Upper lobe of left lung (tissue), 4 donors: ENCODE data around the gene KCNK13.

Source experiments
- EP300 ChIP-seq, 4 donors: sonication (generic); formaldehyde crosslinking; IDR thresholded peaks; one replicate each; pipeline ENCODE4 v1.5.1; 2017; ENCODE audit warnings: antibody characterized with exemption in 4 of 4, control low read depth in 2 of 4
- POLR2A ChIP-seq, 4 donors: fragments of 450-650 bp; IDR thresholded peaks; one replicate each; pipeline ENCODE4 v1.5.1; 2016 to 2017; ENCODE audit warnings: antibody characterized with exemption in 4 of 4, mild to moderate bottlenecking in 2 of 4
- TF ChIP-seq, protein P1 (sequence below), 6 experiments: fragments of 450-650 bp in 4 of 6; fragments of 200-600 bp in 2 of 6; sonication (generic) in 2 of 6; IDR thresholded peaks; one replicate each; pipeline ENCODE4 v1.5.1; 2016 to 2019; ENCODE audit warnings: antibody characterized with exemption in 6 of 6

DNA sequence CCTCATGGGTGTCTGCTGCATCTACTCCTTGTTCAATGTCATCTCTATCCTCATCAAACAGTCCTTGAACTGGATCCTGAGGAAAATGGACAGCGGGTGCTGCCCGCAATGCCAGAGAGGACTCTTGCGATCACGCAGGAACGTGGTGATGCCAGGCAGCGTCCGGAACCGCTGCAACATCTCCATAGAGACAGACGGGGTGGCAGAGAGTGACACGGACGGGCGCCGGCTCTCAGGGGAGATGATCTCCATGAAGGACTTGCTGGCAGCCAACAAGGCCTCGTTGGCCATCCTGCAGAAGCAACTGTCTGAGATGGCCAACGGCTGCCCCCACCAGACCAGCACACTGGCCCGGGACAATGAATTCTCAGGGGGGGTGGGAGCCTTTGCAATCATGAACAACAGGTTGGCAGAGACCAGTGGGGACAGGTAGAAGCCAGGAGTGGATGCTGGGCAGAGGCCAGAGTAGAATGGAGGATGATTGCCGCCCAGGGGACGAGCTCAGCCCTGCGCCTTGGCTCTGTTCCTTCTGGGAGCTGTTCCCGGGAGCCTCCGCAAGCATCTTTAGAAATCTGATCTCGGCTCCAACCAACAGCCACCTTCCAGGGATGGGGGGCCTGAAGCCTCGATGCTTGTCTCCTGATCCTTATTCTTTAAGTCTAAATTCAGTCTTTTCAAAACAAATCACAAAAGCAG, 122.9 kb downstream of the KCNK13 start:
- TF ChIP-seq, protein P1, sequence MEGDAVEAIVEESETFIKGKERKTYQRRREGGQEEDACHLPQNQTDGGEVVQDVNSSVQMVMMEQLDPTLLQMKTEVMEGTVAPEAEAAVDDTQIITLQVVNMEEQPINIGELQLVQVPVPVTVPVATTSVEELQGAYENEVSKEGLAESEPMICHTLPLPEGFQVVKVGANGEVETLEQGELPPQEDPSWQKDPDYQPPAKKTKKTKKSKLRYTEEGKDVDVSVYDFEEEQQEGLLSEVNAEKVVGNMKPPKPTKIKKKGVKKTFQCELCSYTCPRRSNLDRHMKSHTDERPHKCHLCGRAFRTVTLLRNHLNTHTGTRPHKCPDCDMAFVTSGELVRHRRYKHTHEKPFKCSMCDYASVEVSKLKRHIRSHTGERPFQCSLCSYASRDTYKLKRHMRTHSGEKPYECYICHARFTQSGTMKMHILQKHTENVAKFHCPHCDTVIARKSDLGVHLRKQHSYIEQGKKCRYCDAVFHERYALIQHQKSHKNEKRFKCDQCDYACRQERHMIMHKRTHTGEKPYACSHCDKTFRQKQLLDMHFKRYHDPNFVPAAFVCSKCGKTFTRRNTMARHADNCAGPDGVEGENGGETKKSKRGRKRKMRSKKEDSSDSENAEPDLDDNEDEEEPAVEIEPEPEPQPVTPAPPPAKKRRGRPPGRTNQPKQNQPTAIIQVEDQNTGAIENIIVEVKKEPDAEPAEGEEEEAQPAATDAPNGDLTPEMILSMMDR (IDR thresholded peaks at IDR 0.05): no peak
- TF ChIP-seq POLR2A (IDR thresholded peaks at IDR 0.05) (no peak), EP300 (IDR thresholded peaks at IDR 0.05) (no peak)
